ENCODE measurements around the gene GLCCI1.
A peak's percentile ranks its signal among the peaks of the same experiment; 100 is the strongest.

GLCCI1 gene

DNA sequence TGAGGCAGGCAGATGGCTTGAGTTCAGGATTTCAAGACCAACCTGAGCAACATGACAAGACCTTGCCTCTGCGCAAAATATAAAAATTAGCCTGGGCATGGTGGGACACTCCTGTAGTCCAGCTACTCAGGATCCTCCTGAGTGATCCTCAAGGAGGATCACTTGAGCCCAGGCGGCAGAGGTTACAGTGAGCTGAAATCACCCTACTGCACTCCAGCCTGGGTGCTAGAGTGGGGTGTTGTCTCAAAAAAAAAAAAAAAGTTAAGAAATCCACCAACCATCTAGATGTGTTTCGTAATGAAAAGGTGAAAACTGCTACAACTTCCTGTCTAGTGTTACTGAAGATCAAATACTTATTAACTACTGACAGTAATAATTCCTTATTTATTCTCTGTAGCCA lies 8.1 kb downstream of the GLCCI1 start:
- Histone ChIP-seq H3K36me3 (ENCODE audit: insufficient read depth, low read length) (no peaks in the 10 kb centered on the region), H2AFZ (ENCODE audit: low read length) (no peak overlapping the region), H3K9ac (ENCODE audit: low read depth, low read length, poor library complexity, severe bottlenecking) (no peak overlapping the region), H3K4me1 (ENCODE audit: insufficient read depth, low read length, poor library complexity, severe bottlenecking) (peaks cover 52% of the 10 kb centered on the region), H3K9me3 (ENCODE audit: insufficient read depth, low read depth, low read length) (no peaks in the 10 kb centered on the region), H3K4me2 (ENCODE audit: low read depth, low read length, poor library complexity, severe bottlenecking) (peak overlapping the region; percentile 97), H3F3A (ENCODE audit: low read depth) (no peaks in the 10 kb centered on the region), H3K79me2 (ENCODE audit: insufficient read depth, low read length) (peaks cover 99% of the 10 kb centered on the region), H4K20me1 (ENCODE audit: insufficient read depth, low read length, poor library complexity, severe bottlenecking) (peaks cover 98% of the 10 kb centered on the region), H3K9me2 (replicated peaks; ENCODE audit: low read depth, low read length) (no peaks in the 10 kb centered on the region), H3K27me3 (ENCODE audit: insufficient read depth, low read length, poor library complexity, severe bottlenecking) (no peaks in the 10 kb centered on the region), H3K4me3 (ENCODE audit: low read length, poor library complexity, severe bottlenecking) (peak overlapping the region; percentile 79)
- no peak for TF ChIP-seq EZH2phosphoT487 (IDR thresholded peaks at IDR 0.05; ENCODE audit: borderline replicate concordance)
- TF ChIP-seq, protein P1, sequence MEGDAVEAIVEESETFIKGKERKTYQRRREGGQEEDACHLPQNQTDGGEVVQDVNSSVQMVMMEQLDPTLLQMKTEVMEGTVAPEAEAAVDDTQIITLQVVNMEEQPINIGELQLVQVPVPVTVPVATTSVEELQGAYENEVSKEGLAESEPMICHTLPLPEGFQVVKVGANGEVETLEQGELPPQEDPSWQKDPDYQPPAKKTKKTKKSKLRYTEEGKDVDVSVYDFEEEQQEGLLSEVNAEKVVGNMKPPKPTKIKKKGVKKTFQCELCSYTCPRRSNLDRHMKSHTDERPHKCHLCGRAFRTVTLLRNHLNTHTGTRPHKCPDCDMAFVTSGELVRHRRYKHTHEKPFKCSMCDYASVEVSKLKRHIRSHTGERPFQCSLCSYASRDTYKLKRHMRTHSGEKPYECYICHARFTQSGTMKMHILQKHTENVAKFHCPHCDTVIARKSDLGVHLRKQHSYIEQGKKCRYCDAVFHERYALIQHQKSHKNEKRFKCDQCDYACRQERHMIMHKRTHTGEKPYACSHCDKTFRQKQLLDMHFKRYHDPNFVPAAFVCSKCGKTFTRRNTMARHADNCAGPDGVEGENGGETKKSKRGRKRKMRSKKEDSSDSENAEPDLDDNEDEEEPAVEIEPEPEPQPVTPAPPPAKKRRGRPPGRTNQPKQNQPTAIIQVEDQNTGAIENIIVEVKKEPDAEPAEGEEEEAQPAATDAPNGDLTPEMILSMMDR (conservative IDR thresholded peaks at IDR 0.05; ENCODE audit: low read length), result no peak

DNA sequence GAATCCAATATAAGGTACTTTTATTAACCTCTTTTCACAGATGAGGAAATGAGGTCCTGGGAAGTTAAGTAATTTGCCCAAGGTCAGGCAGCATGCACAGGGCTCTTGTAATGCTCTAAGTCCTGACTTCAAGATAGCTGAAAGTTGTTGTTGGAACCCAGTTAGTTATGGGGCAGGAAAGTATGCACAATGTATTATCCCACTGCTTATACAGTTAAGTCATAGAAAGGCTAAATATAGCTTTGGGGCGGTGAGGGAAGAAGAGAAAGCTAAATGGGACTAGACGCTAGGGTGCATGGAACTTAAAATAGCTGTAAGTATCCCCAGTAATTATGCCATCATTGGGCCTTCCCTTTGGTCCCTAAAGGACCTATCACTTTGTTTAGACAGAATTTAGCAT lies 9.2 kb downstream of the GLCCI1 start:
- Histone ChIP-seq H3K4me3 (ENCODE audit: low read length, poor library complexity, severe bottlenecking) (peak overlapping the region; percentile 79), H3K79me2 (ENCODE audit: insufficient read depth, low read length) (peaks cover 100% of the 10 kb centered on the region), H3K9me3 (ENCODE audit: insufficient read depth, low read depth, low read length) (no peaks in the 10 kb centered on the region), H3K36me3 (ENCODE audit: insufficient read depth, low read length) (no peaks in the 10 kb centered on the region), H3K4me2 (ENCODE audit: low read depth, low read length, poor library complexity, severe bottlenecking) (peak overlapping the region; percentile 97), H3K9me2 (replicated peaks; ENCODE audit: low read depth, low read length) (no peaks in the 10 kb centered on the region), H2AFZ (ENCODE audit: low read length) (no peak overlapping the region), H3K9ac (ENCODE audit: low read depth, low read length, poor library complexity, severe bottlenecking) (no peak overlapping the region), H3K4me1 (ENCODE audit: insufficient read depth, low read length, poor library complexity, severe bottlenecking) (peaks cover 54% of the 10 kb centered on the region), H3K27me3 (ENCODE audit: insufficient read depth, low read length, poor library complexity, severe bottlenecking) (no peaks in the 10 kb centered on the region), H3F3A (ENCODE audit: low read depth) (no peaks in the 10 kb centered on the region), H4K20me1 (ENCODE audit: insufficient read depth, low read length, poor library complexity, severe bottlenecking) (peaks cover 98% of the 10 kb centered on the region)
- TF ChIP-seq EZH2phosphoT487 (IDR thresholded peaks at IDR 0.05; ENCODE audit: borderline replicate concordance), result no peak
- TF ChIP-seq, protein P1 (conservative IDR thresholded peaks at IDR 0.05; ENCODE audit: low read length), result no peak

- Histone ChIP-seq H3K4me3 (ENCODE audit: low read length, poor library complexity, severe bottlenecking) (no peak overlapping the region), H3K27me3 (ENCODE audit: insufficient read depth, low read length, poor library complexity, severe bottlenecking) (no peaks in the 10 kb centered on the region), H3K79me2 (ENCODE audit: insufficient read depth, low read length) (peaks cover 99% of the 10 kb centered on the region), H3F3A (ENCODE audit: low read depth) (no peaks in the 10 kb centered on the region), H3K9me3 (ENCODE audit: insufficient read depth, low read depth, low read length) (no peaks in the 10 kb centered on the region), H3K4me2 (ENCODE audit: low read depth, low read length, poor library complexity, severe bottlenecking) (peak overlapping the region; percentile 97), H4K20me1 (ENCODE audit: insufficient read depth, low read length, poor library complexity, severe bottlenecking) (peaks cover 96% of the 10 kb centered on the region), H3K9me2 (replicated peaks; ENCODE audit: low read depth, low read length) (no peaks in the 10 kb centered on the region), H3K36me3 (ENCODE audit: insufficient read depth, low read length) (no peaks in the 10 kb centered on the region), H3K4me1 (ENCODE audit: insufficient read depth, low read length, poor library complexity, severe bottlenecking) (peaks cover 49% of the 10 kb centered on the region), H2AFZ (ENCODE audit: low read length) (no peak overlapping the region), H3K9ac (ENCODE audit: low read depth, low read length, poor library complexity, severe bottlenecking) (no peak overlapping the region)
- TF ChIP-seq, protein P1 (conservative IDR thresholded peaks at IDR 0.05; ENCODE audit: low read length), result no peak
- no peak for TF ChIP-seq EZH2phosphoT487 (IDR thresholded peaks at IDR 0.05; ENCODE audit: borderline replicate concordance)
These were observed 10.3 kb downstream of the GLCCI1 start for GRCh38 chr7:7978860-7979259.
